H1 (cell line): ENCODE measurements around the gene LAX1. TPM values are rescaled to one million over a fixed set of nuclear protein-coding genes. Genes with fewer than 3 reads are reported as not detected.

Source experiments
- CTCF ChIA-PET: fragments of 300-600 bp; sonication (Branson Sonifier 250); formaldehyde crosslinking; loops from one replicate; lab custom pipeline; 2021; ENCODE audit not compliant: partially characterized antibody; lab: Charles Lee
- POLR2A ChIA-PET: fragments of 300-600 bp; sonication (Branson Sonifier 250); formaldehyde crosslinking; loops from one replicate; lab custom pipeline; 2021; ENCODE audit warnings: inconsistent platforms; ENCODE audit not compliant: partially characterized antibody; lab: Charles Lee
- DNase-seq, 2 experiments: peaks; one replicate each; pipeline versions ENCODE4 v3.0.0 to v3.0.0-alpha.2; 2010 to 2022; ENCODE audit warnings: low spot score in 2 of 2, low read depth in 1 of 2, mixed read lengths in 1 of 2
- FAIRE-seq: peaks from 2 replicates; lab custom pipeline; 2011; peaks lifted over from hg19 to GRCh38; lab: Jason Lieb, UNC
- H2AFZ ChIP-seq: 2 replicates; pipeline ENCODE4 v1.8.1; 2012; ENCODE audit warnings: low read length, inconsistent platforms
- H2AK5ac ChIP-seq: 2 replicates; pipeline ENCODE4 v1.6.1; 2013; ENCODE audit warnings: low read depth, low read length
- H2BK120ac ChIP-seq: replicated peaks from 2 replicates; pipeline ENCODE3; 2013; ENCODE audit warnings: low read depth, low read length, inconsistent platforms
- H2BK12ac ChIP-seq: 2 replicates; pipeline ENCODE4 v1.6.1; 2013; ENCODE audit warnings: low read depth, low read length
- H2BK15ac ChIP-seq: 2 replicates; pipeline ENCODE4 v1.6.1; 2013; ENCODE audit warnings: low read length
- H2BK20ac ChIP-seq: 2 replicates; pipeline ENCODE4 v1.6.1; 2013; ENCODE audit warnings: low read length
- H2BK5ac ChIP-seq: 2 replicates; pipeline ENCODE4 v1.6.1; 2013; ENCODE audit warnings: low read depth, low read length
- H3K14ac ChIP-seq: 2 replicates; pipeline ENCODE4 v1.6.1; 2013; ENCODE audit warnings: inconsistent platforms; ENCODE audit not compliant: insufficient read length
- H3K18ac ChIP-seq: 2 replicates; pipeline ENCODE4 v1.6.1; 2013; ENCODE audit warnings: low read length; ENCODE audit errors: extremely low read depth
- H3K23ac ChIP-seq: 2 replicates; pipeline ENCODE4 v1.6.1; 2013; ENCODE audit warnings: inconsistent platforms; ENCODE audit not compliant: insufficient read length
- H3K23me2 ChIP-seq: 2 replicates; pipeline ENCODE4 v1.6.1; 2013; ENCODE audit warnings: low read depth, low read length
- H3K27ac ChIP-seq: 2 replicates; pipeline ENCODE4 v1.6.1; 2011; ENCODE audit warnings: low read depth, low read length, inconsistent platforms
- H3K27me3 ChIP-seq, 4 experiments: replicated peaks in 1 of 4; 1 replicate in 1 of 4; 2 replicates in 3 of 4; pipeline versions ENCODE4 v1.6.1 to v1.8.1; 2011 to 2013; ENCODE audit warnings: low read length in 3 of 4, mild to moderate bottlenecking in 3 of 4, inconsistent platforms in 2 of 4, mixed read lengths in 2 of 4, moderate library complexity in 1 of 4; ENCODE audit not compliant: control insufficient read depth in 3 of 4, insufficient read depth in 3 of 4; ENCODE audit errors: extremely low read depth in 1 of 4
- H3K36me3 ChIP-seq, 4 experiments: 2 replicates each; pipeline versions ENCODE4 v1.6.1 to v1.8.1; 2011 to 2013; ENCODE audit warnings: mild to moderate bottlenecking in 4 of 4, low read length in 3 of 4, moderate library complexity in 2 of 4, control low read depth in 1 of 4, inconsistent platforms in 1 of 4; ENCODE audit not compliant: insufficient read depth in 4 of 4, control insufficient read depth in 2 of 4
- H3K4ac ChIP-seq: replicated peaks from 2 replicates; pipeline ENCODE3; 2013; ENCODE audit warnings: low read length, low read depth, mixed read lengths, inconsistent platforms; ENCODE audit not compliant: insufficient read length
- H3K4me1 ChIP-seq, 4 experiments: replicated peaks in 1 of 4; 1 replicate in 1 of 4; 2 replicates in 3 of 4; pipeline versions ENCODE4 v1.6.1 to v1.8.1; 2011 to 2013; ENCODE audit warnings: low read length in 3 of 4, inconsistent platforms in 2 of 4, mixed read lengths in 1 of 4; ENCODE audit not compliant: insufficient read depth in 4 of 4, control insufficient read depth in 3 of 4
- H3K4me2 ChIP-seq, 2 experiments: 2 replicates each; pipeline versions ENCODE4 v1.6.1 to v1.8.1; 2011 to 2013; ENCODE audit warnings: low read depth in 2 of 2, low read length in 2 of 2, control low read depth in 1 of 2, inconsistent platforms in 1 of 2, mild to moderate bottlenecking in 1 of 2; ENCODE audit not compliant: insufficient read depth in 1 of 2
- H3K4me3 ChIP-seq, 4 experiments: fragments of 200-600, 300-600 bp in 1 of 4; sonication (generic), shearing (Covaris generic), sonication (Bioruptor Twin) in 1 of 4; 2 replicates each; pipeline versions ENCODE4 v1.5.1 to v1.8.1; 2011 to 2016; ENCODE audit warnings: low read length in 4 of 4, low read depth in 3 of 4, control low read depth in 2 of 4, inconsistent platforms in 2 of 4, mild to moderate bottlenecking in 2 of 4, mixed read lengths in 1 of 4, moderate library complexity in 1 of 4; ENCODE audit not compliant: insufficient read depth in 2 of 4; ENCODE audit errors: extremely low read depth in 1 of 4
- H3K56ac ChIP-seq: replicated peaks from 2 replicates; pipeline ENCODE3; 2013; ENCODE audit warnings: low read depth, mild to moderate bottlenecking, mixed read lengths, low read length, inconsistent platforms; ENCODE audit not compliant: insufficient read length
- H3K79me1 ChIP-seq: 2 replicates; pipeline ENCODE4 v1.6.1; 2013; ENCODE audit warnings: low read depth, low read length, control low read depth
- H3K79me2 ChIP-seq, 2 experiments: 2 replicates each; pipeline versions ENCODE4 v1.6.1 to v1.8.1; 2012 to 2013; ENCODE audit warnings: low read length in 2 of 2, mild to moderate bottlenecking in 2 of 2, inconsistent platforms in 1 of 2; ENCODE audit not compliant: insufficient read depth in 2 of 2, control insufficient read depth in 1 of 2
- H3K9ac ChIP-seq, 4 experiments: replicated peaks in 1 of 4; 1 replicate in 1 of 4; 2 replicates in 3 of 4; pipeline versions ENCODE4 v1.6.1 to v1.8.1; 2011 to 2013; ENCODE audit warnings: low read depth in 3 of 4, low read length in 3 of 4, control low read depth in 2 of 4, mild to moderate bottlenecking in 2 of 4, moderate library complexity in 2 of 4, inconsistent platforms in 1 of 4; ENCODE audit errors: extremely low read depth in 1 of 4
- H3K9me3 ChIP-seq, 2 experiments: 2 replicates each; pipeline versions ENCODE4 v1.6.1 to v1.8.1; 2012 to 2013; ENCODE audit warnings: mild to moderate bottlenecking in 2 of 2, moderate library complexity in 2 of 2, control low read depth in 1 of 2, inconsistent platforms in 1 of 2, low read depth in 1 of 2, low read length in 1 of 2, mixed read lengths in 1 of 2; ENCODE audit not compliant: insufficient read depth in 2 of 2
- H4K20me1 ChIP-seq, 2 experiments: replicated peaks in 1 of 2; 2 replicates each; pipeline versions ENCODE3 to v1.8.1; 2011 to 2013; ENCODE audit warnings: inconsistent platforms in 2 of 2, low read length in 2 of 2, mild to moderate bottlenecking in 1 of 2; ENCODE audit not compliant: insufficient read depth in 2 of 2, control insufficient read depth in 1 of 2
- H4K5ac ChIP-seq: 2 replicates; pipeline ENCODE4 v1.6.1; 2013; ENCODE audit warnings: low read length, low read depth, mixed read lengths, inconsistent platforms; ENCODE audit not compliant: insufficient read length
- H4K8ac ChIP-seq: 2 replicates; pipeline ENCODE4 v1.8.0; 2013; ENCODE audit warnings: mild to moderate bottlenecking, moderate library complexity, low read length, inconsistent platforms; ENCODE audit not compliant: insufficient read depth; ENCODE audit errors: extremely low read depth
- H4K91ac ChIP-seq: replicated peaks from 2 replicates; pipeline ENCODE3; 2013; ENCODE audit warnings: low read length, mixed read lengths, inconsistent platforms; ENCODE audit not compliant: insufficient read length
- BCL11A ChIP-seq, 2 experiments: IDR thresholded peaks; one replicate each; pipeline ENCODE4 v1.6.1; 2011; ENCODE audit warnings: low read depth in 2 of 2, low read length in 2 of 2, mild to moderate bottlenecking in 2 of 2
- CHD1 ChIP-seq: IDR thresholded peaks from 2 replicates; pipeline ENCODE4 v1.6.1; 2012; ENCODE audit warnings: low read depth, low read length, improper control_type of control experiment
- CHD2 ChIP-seq: IDR thresholded peaks from 2 replicates; pipeline ENCODE4 v1.6.1; 2012; ENCODE audit warnings: low read length, improper control_type of control experiment
- EGR1 ChIP-seq: IDR thresholded peaks from 2 replicates; pipeline ENCODE4 v1.6.1; 2011; ENCODE audit warnings: low read depth, low read length, borderline replicate concordance
- JUN ChIP-seq: IDR thresholded peaks from 2 replicates; pipeline ENCODE4 v1.6.1; 2011; ENCODE audit warnings: low read depth, mild to moderate bottlenecking, improper control_type of control experiment, low read length
- POU5F1 ChIP-seq: IDR thresholded peaks from 2 replicates; pipeline ENCODE4 v1.6.1; 2011; ENCODE audit warnings: low read depth, mild to moderate bottlenecking, low read length, moderate library complexity
- TAF1 ChIP-seq: IDR thresholded peaks from 2 replicates; pipeline ENCODE4 v1.6.1; 2011; ENCODE audit warnings: mild to moderate bottlenecking, low read depth, low read length
- ZNF274 ChIP-seq: IDR thresholded peaks from 2 replicates; pipeline ENCODE4 v1.7.0; 2012; ENCODE audit warnings: low read length, borderline replicate concordance; ENCODE audit errors: extremely low read depth
- WGBS, 2 experiments: shearing (Covaris generic) in 1 of 2; methylation state at CpG; one replicate each; pipeline versions ENCODE4 v1.1.6 to v1.1.7; 2013 to 2015; ENCODE audit warnings: low lambda C conversion rate in 2 of 2, mixed read lengths in 2 of 2, inconsistent platforms in 1 of 2, low coverage in 1 of 2, missing lambda C conversion rate in 1 of 2; ENCODE audit not compliant: insufficient replicate concordance in 2 of 2, insufficient coverage in 1 of 2, insufficient read length in 1 of 2; ENCODE audit errors: extremely low coverage in 1 of 2, missing lambda C conversion rate in 1 of 2; 5-methylcytosine and 5-hydroxymethylcytosine counted together
- polyA plus RNA-seq, 7 experiments: library from polyadenylated mRNA; depleted of rRNA in 3 of 7; stranded (reverse) in 5 of 7; unstranded in 2 of 7; fragments of >200 nt in 5 of 7; fragments of 200-250 nt in 2 of 7; gene quantifications; 1 replicate in 5 of 7; 2 replicates in 1 of 7; 4 replicates in 1 of 7; pipeline versions ENCODE4 v1.2.1 to v1.2.3, GENCODE V29; 2011 to 2013; ENCODE audit warnings: missing spikeins in 2 of 7, mixed read lengths in 2 of 7
- total RNA-seq: library from RNA; stranded (reverse); fragmentation: NEBNext Ultra II Directional; extraction: Animal tissue kit (Norgen Biotek cat#: 25700); gene quantifications from 2 replicates; pipeline ENCODE4 v1.2.1, GENCODE V29; 2021

The LAX1 gene
- total and polyA plus RNA-seq, 2 of the 8 experiments (the other 6 are each of a cell fraction or from before 2014, with no cell fraction given) = 0.11 TPM; not detected in 1

DNA sequence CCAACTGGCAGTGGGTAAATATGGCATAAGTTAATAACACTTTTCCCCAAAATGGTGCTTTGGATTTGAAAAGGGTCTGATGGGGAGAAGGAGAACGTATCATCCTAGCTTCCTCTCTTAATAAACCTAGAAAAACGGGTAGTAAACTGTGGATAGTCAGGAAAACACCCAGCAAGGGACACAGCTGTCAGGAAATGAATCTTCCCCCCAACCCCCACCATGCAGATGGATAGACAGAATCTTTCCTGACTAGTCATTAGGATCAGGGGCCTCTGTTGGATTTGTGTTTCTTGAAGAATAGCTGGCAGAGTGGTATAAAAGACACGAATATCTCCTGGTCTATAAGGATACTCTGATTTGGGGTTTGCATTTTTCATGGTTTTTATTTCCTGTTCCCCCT is 22.5 kb upstream of the LAX1 start:
- FAIRE-seq (no peak), DNase-seq (no peak)
- Histone ChIP-seq H3K4ac (no peak overlapping the region), H2AK5ac (no peak overlapping the region), H4K20me1 (no peaks in the 10 kb centered on the region), H2BK5ac (no peak overlapping the region), H2BK12ac (no peak overlapping the region), H4K5ac (no peak overlapping the region), H3K18ac (no peak overlapping the region), H3K36me3 (peaks cover 0 to 3% (median 0%) of the 10 kb centered on the region in 4 experiments; a peak in 2 of 8 replicates), H2BK20ac (no peak overlapping the region), H3K14ac (no peak overlapping the region), H4K91ac (no peak overlapping the region), H3K27me3 (no peaks in the 10 kb centered on the region), H3K79me2 (no peaks in the 10 kb centered on the region), H3K4me1 (peaks cover 0 to 9% (median 6%) of the 10 kb centered on the region in 4 experiments; a peak in 5 of 7 replicates), H3K27ac (no peak overlapping the region), H3K9me3 (no peaks in the 10 kb centered on the region), H3K23me2 (no peaks in the 10 kb centered on the region; the same call in 1 of the 2 replicates), H2BK120ac (no peak overlapping the region), H3K4me3 (no peak overlapping the region), H3K79me1 (no peaks in the 10 kb centered on the region), H3K56ac (no peak overlapping the region), H4K8ac (no peak overlapping the region), H3K23ac (no peak overlapping the region), H3K4me2 (no peak overlapping the region), H2AFZ (no peak overlapping the region), H2BK15ac (no peak overlapping the region), H3K9ac (no peak overlapping the region)
- 71% methylated on average over 3 of the region's 3 CpGs; no CpG with 5 or more reads in 1 of the 2 experiments for WGBS, 2 experiments
- TF ChIP-seq CHD2 (no peak), CHD1 (no peak), BCL11A (IDR thresholded peaks at IDR 0.05; ENCODE audit: low read depth in 2 of 2, low read length in 2 of 2) (no peak), ZNF274 (no peak), JUN (no peak), TAF1 (no peak), EGR1 (no peak), POU5F1 (no peak)
- CTCF ChIA-PET = interaction anchor here (0.6 kb wide), 1 partner anchor 249 kb away, joined by 4 read pairs; no protein-coding TSS in a partner anchor
- POLR2A ChIA-PET = interaction anchor here (1.2 to 2.0 kb wide), 4 partner anchors 9 to 54 kb away, joined by 3 to 8 read pairs (median 4); partner anchors contain the start of genes ZBED6 and ZC3H11A
